Astrocyte of the cerebellum (primary cell): ENCODE results near the gene NT5DC2.

ENCODE experiments used
- DNase-seq: peaks from one replicate; pipeline ENCODE4 v3.0.0-alpha.2; 2011; ENCODE audit warnings: low read depth
- H3K4me3 ChIP-seq: 2 replicates; pipeline ENCODE4 v1.5.1; 2011; ENCODE audit warnings: mild to moderate bottlenecking, low read depth, low read length, moderate library complexity
- CTCF ChIP-seq: IDR thresholded peaks from 2 replicates; pipeline ENCODE4 v1.5.1; 2012; ENCODE audit warnings: low read length, low read depth, moderate library complexity, mild to moderate bottlenecking; ENCODE audit errors: missing control alignments
- in situ Hi-C: cut with HindIII; loops from 2 replicates; pipeline ENCODE4 v1.10.0; 2017; ENCODE audit warnings: low sequenced_read_pairs

NT5DC2 gene

GRCh38 chr3:52493232-52494017 lies 40.2 kb downstream of the NT5DC2 start:
- in situ Hi-C loops = no loop called here
- H3K4me3 ChIP-seq = no peak overlapping the region
- no peak for TF ChIP-seq CTCF
- DNase-seq = no peak

GRCh38 chr3:52492059-52492458 lies 41.6 kb downstream of the NT5DC2 start:
- DNase-seq = no peak
- no peak for TF ChIP-seq CTCF
- in situ Hi-C loops = no loop called here
- H3K4me3 ChIP-seq = no peak overlapping the region

- no peak for DNase-seq
- H3K4me3 ChIP-seq = no peak overlapping the region
- TF ChIP-seq CTCF = no peak
- in situ Hi-C loops = no loop called here
These were observed 42.6 kb downstream of the NT5DC2 start for GRCh38 chr3:52490939-52491526.

- DNase-seq = no peak
- H3K4me3 ChIP-seq = no peak overlapping the region
- in situ Hi-C loops = no loop called here
- no peak for TF ChIP-seq CTCF
These were observed 43.4 kb downstream of the NT5DC2 start for GRCh38 chr3:52490035-52490938.

GRCh38 chr3:52489453-52489852 lies 44.2 kb downstream of the NT5DC2 start:
- no peak for TF ChIP-seq CTCF
- DNase-seq = no peak
- no peak overlapping the region for H3K4me3 ChIP-seq
- in situ Hi-C loops = no loop called here

GRCh38 chr3:52488746-52489145 lies 44.9 kb downstream of the NT5DC2 start:
- no peak for DNase-seq

More at GRCh38 chr3:52488746-52489145, 44.9 kb downstream of the NT5DC2 start:
- in situ Hi-C loops = no loop called here
- no peak overlapping the region for H3K4me3 ChIP-seq
- TF ChIP-seq CTCF = no peak
